Endodermal cell (in vitro differentiated cells): ENCODE measurements around the gene SLC19A3. TPM values are rescaled to one million over a fixed set of nuclear protein-coding genes. Genes with fewer than 3 reads are reported as not detected.

Source experiments
- DNase-seq: peaks from one replicate; pipeline ENCODE4 v3.0.0-alpha.2; 2017
- H3K27ac ChIP-seq: 2 replicates; pipeline ENCODE4 v1.5.1; 2013; ENCODE audit warnings: mild to moderate bottlenecking, low read depth, low read length, moderate library complexity
- H3K27me3 ChIP-seq: 2 replicates; pipeline ENCODE4 v1.6.1; 2013; ENCODE audit warnings: mild to moderate bottlenecking, low read length, moderate library complexity; ENCODE audit not compliant: insufficient read depth, control insufficient read depth, poor library complexity, severe bottlenecking
- H3K36me3 ChIP-seq: 2 replicates; pipeline ENCODE4 v1.7.0; 2013; ENCODE audit warnings: mild to moderate bottlenecking, low read length, moderate library complexity; ENCODE audit not compliant: control insufficient read depth, insufficient read depth
- H3K4me1 ChIP-seq: one replicate; pipeline ENCODE4 v1.7.0; 2013; ENCODE audit warnings: low read length; ENCODE audit not compliant: control insufficient read depth, insufficient read depth
- H3K4me3 ChIP-seq: 2 replicates; pipeline ENCODE4 v1.5.1; 2013; ENCODE audit warnings: mild to moderate bottlenecking, low read length, moderate library complexity
- H3K9ac ChIP-seq: 2 replicates; pipeline ENCODE4 v1.6.1; 2013; ENCODE audit warnings: mild to moderate bottlenecking, low read length, moderate library complexity; ENCODE audit not compliant: poor library complexity, severe bottlenecking; ENCODE audit errors: extremely low read depth
- H3K9me3 ChIP-seq: 2 replicates; pipeline ENCODE4 v1.6.1; 2013; ENCODE audit warnings: mild to moderate bottlenecking, low read length, moderate library complexity; ENCODE audit not compliant: control insufficient read depth
- H3K27ac Mint-ChIP-seq: 2 replicates; pipeline ENCODE4 v1.8.0; 2020; ENCODE audit warnings: mixed read lengths
- H3K27me3 Mint-ChIP-seq: 2 replicates; pipeline ENCODE4 v1.8.0; 2021; ENCODE audit warnings: mild to moderate bottlenecking, mixed read lengths; ENCODE audit not compliant: insufficient read depth
- H3K36me3 Mint-ChIP-seq: 2 replicates; pipeline ENCODE4 v1.8.0; 2020; ENCODE audit warnings: low read depth, mixed read lengths
- H3K4me1 Mint-ChIP-seq: 2 replicates; pipeline ENCODE4 v1.8.0; 2020; ENCODE audit warnings: mixed read lengths
- H3K4me3 Mint-ChIP-seq: 2 replicates; pipeline ENCODE4 v1.8.0; 2020; ENCODE audit warnings: mild to moderate bottlenecking, moderate library complexity, mixed read lengths
- H3K9me3 Mint-ChIP-seq: 2 replicates; pipeline ENCODE4 v1.8.0; 2020; ENCODE audit warnings: mild to moderate bottlenecking, mixed read lengths
- CTCF ChIP-seq: fragments of 200-600 bp; sonication (generic); conservative IDR thresholded peaks from 2 replicates; pipeline ENCODE4 v1.5.0; 2021; ENCODE audit warnings: antibody characterized with exemption, mild to moderate bottlenecking
- WGBS, 2 experiments: methylation state at CpG; one replicate each; pipeline versions ENCODE4 v1.1.5 to v1.1.7; 2013; ENCODE audit warnings: missing lambda C conversion rate in 2 of 2, mixed read lengths in 1 of 2; ENCODE audit not compliant: insufficient coverage in 1 of 2, insufficient read length in 1 of 2; 5-methylcytosine and 5-hydroxymethylcytosine counted together
- total RNA-seq, 2 donors: library from RNA; stranded (reverse); fragmentation: NEBNext Ultra II Directional in 1 of 2; extraction: Animal tissue kit (Norgen Biotek cat#: 25700) in 1 of 2; gene quantifications; 2 replicates in 1 of 2; 3 replicates in 1 of 2; pipeline ENCODE4 v1.2.1, GENCODE V29; 2021

The SLC19A3 gene
- total RNA-seq, 2 donors from 2014 or later: 0.68 to 1.1 TPM

- Histone ChIP-seq H3K4me3 (no peak overlapping the region), H3K9me3 (no peaks in the 10 kb centered on the region), H3K27me3 (no peaks in the 10 kb centered on the region), H3K4me1 (no peaks in the 10 kb centered on the region), H3K9ac (no peak overlapping the region), H3K36me3 (no peaks in the 10 kb centered on the region), H3K27ac (no peak overlapping the region)
- Mint-ChIP-seq H3K4me1 (no peaks in the 10 kb centered on the region), H3K27me3 (no peaks in the 10 kb centered on the region), H3K9me3 (no peaks in the 10 kb centered on the region), H3K4me3 (no peak overlapping the region), H3K27ac (no peak overlapping the region), H3K36me3 (no peaks in the 10 kb centered on the region)
- 93 to 100% methylated on average over 1 of the region's 1 CpG for WGBS, 2 experiments
- TF ChIP-seq CTCF: no peak
- no peak for DNase-seq
These were observed 62.4 kb downstream of the SLC19A3 start for GRCh38 chr2:227655454-227655853.

GRCh38 chr2:227654426-227654825, 63.4 kb downstream of the SLC19A3 start:
- no peak for DNase-seq
- no peak overlapping the region for H3K4me3 Mint-ChIP-seq

GRCh38 chr2:227653419-227653818, 64.4 kb downstream of the SLC19A3 start:
- Mint-ChIP-seq H3K4me1 (no peaks in the 10 kb centered on the region), H3K4me3 (no peak overlapping the region), H3K27me3 (no peaks in the 10 kb centered on the region), H3K27ac (no peak overlapping the region), H3K36me3 (no peaks in the 10 kb centered on the region), H3K9me3 (no peaks in the 10 kb centered on the region)
- no peaks in the 10 kb centered on the region for H3K9me3 ChIP-seq
- no peak overlapping the region for H3K4me3 ChIP-seq
- WGBS, 2 experiments: 79 to 100% methylated on average over 1 to 4 of the region's 4 CpGs
- DNase-seq: no peak
- no peak overlapping the region for H3K9ac ChIP-seq
- no peak overlapping the region for H3K27ac ChIP-seq
- no peak for TF ChIP-seq CTCF
- no peaks in the 10 kb centered on the region for H3K36me3 ChIP-seq
- no peaks in the 10 kb centered on the region for H3K4me1 ChIP-seq
- H3K27me3 ChIP-seq: no peaks in the 10 kb centered on the region

More at GRCh38 chr2:227654426-227654825, 63.4 kb downstream of the SLC19A3 start:
- no peaks in the 10 kb centered on the region for H3K9me3 ChIP-seq
- no peak for TF ChIP-seq CTCF
- Mint-ChIP-seq H3K4me1 (no peaks in the 10 kb centered on the region), H3K36me3 (no peaks in the 10 kb centered on the region), H3K27ac (no peak overlapping the region), H3K27me3 (no peaks in the 10 kb centered on the region), H3K9me3 (no peaks in the 10 kb centered on the region)
- H3K9ac ChIP-seq: no peak overlapping the region
- H3K4me3 ChIP-seq: no peak overlapping the region
- H3K27me3 ChIP-seq: no peaks in the 10 kb centered on the region
- WGBS, 2 experiments: 74 to 91% methylated on average over 1 of the region's 1 CpG
- no peaks in the 10 kb centered on the region for H3K36me3 ChIP-seq
- H3K27ac ChIP-seq: no peak overlapping the region
- H3K4me1 ChIP-seq: no peaks in the 10 kb centered on the region
